ENCODE data around the gene LPCAT1. TPM values are rescaled to one million over a fixed set of nuclear protein-coding genes. Genes with fewer than 3 reads are reported as not detected.
"Not testable (repeated sequence)": the region's sequence is repeated elsewhere in the genome, so short reads cannot be mapped to it uniquely, and the experiment has no call there.

LPCAT1 gene
- polyA plus RNA-seq, 4 donors, result 50.5 to 56.4 (median 51.4) TPM

GRCh38 chr5:1510631-1511030, 13.1 kb downstream of the LPCAT1 start:
- DNase-seq (ENCODE audit: low read depth in 4 of 4, low spot score in 3 of 4), result no peak

GRCh38 chr5:1510151-1510561, 13.6 kb downstream of the LPCAT1 start:
- DNase-seq (ENCODE audit: low read depth in 4 of 4, low spot score in 3 of 4), result no peak

GRCh38 chr5:1509346-1510085, 14.2 kb downstream of the LPCAT1 start:
- DNase-seq (ENCODE audit: low read depth in 4 of 4, low spot score in 3 of 4), result no peak

- no peak for DNase-seq (ENCODE audit: low read depth in 4 of 4, low spot score in 3 of 4)
These were observed 15.0 kb downstream of the LPCAT1 start for GRCh38 chr5:1508659-1509290.

GRCh38 chr5:1507961-1508658, 15.7 kb downstream of the LPCAT1 start:
- DNase-seq (ENCODE audit: low read depth in 4 of 4, low spot score in 3 of 4), result no peak

GRCh38 chr5:1507457-1507856, 16.3 kb downstream of the LPCAT1 start:
- DNase-seq (ENCODE audit: low read depth in 4 of 4, low spot score in 3 of 4), result no peak

- no peak for DNase-seq (ENCODE audit: low read depth in 4 of 4, low spot score in 3 of 4)
These were observed 16.8 kb downstream of the LPCAT1 start for GRCh38 chr5:1507014-1507375.

GRCh38 chr5:1506242-1507013, 17.3 kb downstream of the LPCAT1 start:
- no peak for DNase-seq (ENCODE audit: low read depth in 4 of 4, low spot score in 3 of 4)

- DNase-seq (ENCODE audit: low read depth in 4 of 4, low spot score in 3 of 4), result no peak
These were observed 18.1 kb downstream of the LPCAT1 start for GRCh38 chr5:1505506-1506241.

GRCh38 chr5:1505089-1505488, 18.7 kb downstream of the LPCAT1 start:
- not testable (repeated sequence) for DNase-seq (ENCODE audit: low read depth in 4 of 4, low spot score in 3 of 4)

GRCh38 chr5:1504617-1505016, 19.1 kb downstream of the LPCAT1 start:
- no peak for DNase-seq (ENCODE audit: low read depth in 4 of 4, low spot score in 3 of 4)

- DNase-seq (ENCODE audit: low read depth in 4 of 4, low spot score in 3 of 4), result no peak
These were observed 19.6 kb downstream of the LPCAT1 start for GRCh38 chr5:1504069-1504595.

GRCh38 chr5:1503241-1504068, 20.3 kb downstream of the LPCAT1 start:
- DNase-seq (ENCODE audit: low read depth in 4 of 4, low spot score in 3 of 4), result no peak

GRCh38 chr5:1502737-1503120, 21.0 kb downstream of the LPCAT1 start:
- no peak for DNase-seq (ENCODE audit: low read depth in 4 of 4, low spot score in 3 of 4)

GRCh38 chr5:1502046-1502736, 21.6 kb downstream of the LPCAT1 start:
- no peak for DNase-seq (ENCODE audit: low read depth in 4 of 4, low spot score in 3 of 4)

- DNase-seq (ENCODE audit: low read depth in 4 of 4, low spot score in 3 of 4), result no peak
These were observed 22.3 kb downstream of the LPCAT1 start for GRCh38 chr5:1501372-1502045.

GRCh38 chr5:1500411-1501091, 23.2 kb downstream of the LPCAT1 start:
- no peak for DNase-seq (ENCODE audit: low read depth in 4 of 4, low spot score in 3 of 4)

GRCh38 chr5:1499851-1500250, 23.9 kb downstream of the LPCAT1 start:
- DNase-seq (ENCODE audit: low read depth in 4 of 4, low spot score in 3 of 4), result no peak

Measured in left renal pelvis (tissue), 4 donors.